Measurements from ENCODE around the gene NMRAL1. TPM values are rescaled to one million over a fixed set of nuclear protein-coding genes. Genes with fewer than 3 reads are reported as not detected.

The NMRAL1 gene
- total and polyA plus RNA-seq, 2 donors (not counting 1 experiment from before 2014, with no cell fraction given), result 48.6 to 68.8 TPM

- TF ChIP-seq EZH2 (IDR thresholded peaks at IDR 0.05; ENCODE audit: borderline replicate concordance, insufficient read depth, low read depth, low read length, poor library complexity, severe bottlenecking) (no peak), CTCF (IDR thresholded peaks at IDR 0.05) (no peak)
- H4K20me1 ChIP-seq (ENCODE audit: control insufficient read depth, insufficient read depth, low read length, poor library complexity, severe bottlenecking), result peaks cover 11% of the 10 kb centered on the region
- no peaks in the 10 kb centered on the region for H3K9me3 ChIP-seq (ENCODE audit: control extremely low read depth in 1 of 3, control insufficient read depth in 2 of 3, insufficient read depth in 1 of 3, low read length in 2 of 3)
- WGBS (ENCODE audit: insufficient coverage), result 96% methylated on average over 16 of the region's 19 CpGs
- H3K27me3 ChIP-seq (replicated peaks in 1 of 4; ENCODE audit: control extremely low read depth in 1 of 4, control insufficient read depth in 3 of 4, insufficient read depth in 4 of 4, low read length in 3 of 4), result no peaks in the 10 kb centered on the region
- peak overlapping the region; percentile 56 for H3K27ac Mint-ChIP-seq
- POLR2A ChIA-PET, result no interaction called here
- no peak overlapping the region for H3K27ac ChIP-seq (ENCODE audit: low read length in 2 of 2)
- no peak overlapping the region for H3K4me3 Mint-ChIP-seq
- no peak overlapping the region for H3K4me3 ChIP-seq (ENCODE audit: control extremely low read depth in 1 of 5, extremely low read depth in 1 of 5, insufficient read depth in 1 of 5, low read depth in 2 of 5, low read length in 4 of 5)
- peaks cover 42% of the 10 kb centered on the region for H3K79me2 ChIP-seq (ENCODE audit: control insufficient read depth, insufficient read depth, low read length)
- ATAC-seq (ENCODE audit: low read depth) (no peak), DNase-seq (no peak)
- CTCF ChIA-PET, result interaction anchor here (0.8 to 2.5 kb wide), 2 partner anchors 35 to 211 kb away, joined by 3 to 7 read pairs; no protein-coding TSS in a partner anchor
- H3K4me1 Mint-ChIP-seq, result peaks cover 31% of the 10 kb centered on the region
- H3K36me3 ChIP-seq (replicated peaks in 1 of 2; ENCODE audit: control extremely low read depth in 1 of 2, control insufficient read depth in 1 of 2, extremely low read depth in 1 of 2, insufficient read depth in 2 of 2, low read length in 1 of 2), result peaks cover 0 to 48% of the 10 kb centered on the region in 2 experiments
- no peak overlapping the region for H2AFZ ChIP-seq (ENCODE audit: insufficient read depth, low read depth, low read length, poor library complexity, severe bottlenecking)
- H3K4me2 ChIP-seq (replicated peaks; ENCODE audit: low read depth, low read length, poor library complexity, severe bottlenecking), result no peak overlapping the region
- H3K27me3 Mint-ChIP-seq, result no peaks in the 10 kb centered on the region
- intact Hi-C loops (cut with micrococcal nuclease), result no loop called here
- no peak overlapping the region for H3K9ac ChIP-seq (ENCODE audit: low read length)
- peaks cover 27 to 39% of the 10 kb centered on the region in 2 donors for H3K4me1 ChIP-seq (ENCODE audit: control insufficient read depth in 2 of 2, insufficient read depth in 2 of 2, low read length in 2 of 2)
- H3K9me3 Mint-ChIP-seq (ENCODE audit: insufficient read depth), result no peaks in the 10 kb centered on the region
These were observed 38.8 kb upstream of the NMRAL1 start for GRCh38 chr16:4513086-4513860.

GRCh38 chr16:4512473-4512872 lies 38.0 kb upstream of the NMRAL1 start:
- peak overlapping the region; percentile 29 for H3K27ac Mint-ChIP-seq
- DNase-seq, result no peak
- H3K36me3 ChIP-seq (replicated peaks in 1 of 2; ENCODE audit: control extremely low read depth in 1 of 2, control insufficient read depth in 1 of 2, extremely low read depth in 1 of 2, insufficient read depth in 2 of 2, low read length in 1 of 2), result peaks cover 1 to 56% of the 10 kb centered on the region in 2 experiments
- H3K9ac ChIP-seq (ENCODE audit: low read length), result no peak overlapping the region
- H3K9me3 Mint-ChIP-seq (ENCODE audit: insufficient read depth), result no peaks in the 10 kb centered on the region
- peaks cover 31% of the 10 kb centered on the region for H3K4me1 Mint-ChIP-seq
- WGBS (ENCODE audit: insufficient coverage), result 90% methylated on average over 10 of the region's 10 CpGs
- H3K79me2 ChIP-seq (ENCODE audit: control insufficient read depth, insufficient read depth, low read length), result peaks cover 38% of the 10 kb centered on the region
- no peak for ATAC-seq (ENCODE audit: low read depth)
- peaks cover 11% of the 10 kb centered on the region for H4K20me1 ChIP-seq (ENCODE audit: control insufficient read depth, insufficient read depth, low read length, poor library complexity, severe bottlenecking)
- POLR2A ChIA-PET, result no interaction called here
- CTCF ChIA-PET, result interaction anchor here (1.5 kb wide), 1 partner anchor 36 kb away, joined by 4 read pairs; no protein-coding TSS in a partner anchor
- no peak overlapping the region for H3K4me3 ChIP-seq (ENCODE audit: control extremely low read depth in 1 of 5, extremely low read depth in 1 of 5, insufficient read depth in 1 of 5, low read depth in 2 of 5, low read length in 4 of 5)
- H3K4me3 Mint-ChIP-seq, result no peak overlapping the region
- H3K4me2 ChIP-seq (replicated peaks; ENCODE audit: low read depth, low read length, poor library complexity, severe bottlenecking), result no peak overlapping the region
- no peaks in the 10 kb centered on the region for H3K27me3 Mint-ChIP-seq
- no peaks in the 10 kb centered on the region for H3K9me3 ChIP-seq (ENCODE audit: control extremely low read depth in 1 of 3, control insufficient read depth in 2 of 3, insufficient read depth in 1 of 3, low read length in 2 of 3)
- H3K27me3 ChIP-seq (replicated peaks in 1 of 4; ENCODE audit: control extremely low read depth in 1 of 4, control insufficient read depth in 3 of 4, insufficient read depth in 4 of 4, low read length in 3 of 4), result no peaks in the 10 kb centered on the region
- peaks cover 27 to 35% of the 10 kb centered on the region in 2 donors for H3K4me1 ChIP-seq (ENCODE audit: control insufficient read depth in 2 of 2, insufficient read depth in 2 of 2, low read length in 2 of 2)
- H3K27ac ChIP-seq (ENCODE audit: low read length in 2 of 2), result no peak overlapping the region
- TF ChIP-seq CTCF (IDR thresholded peaks at IDR 0.05), result no peak
- no peak for TF ChIP-seq EZH2 (IDR thresholded peaks at IDR 0.05; ENCODE audit: borderline replicate concordance, insufficient read depth, low read depth, low read length, poor library complexity, severe bottlenecking)
- intact Hi-C loops (cut with micrococcal nuclease), result no loop called here
- H2AFZ ChIP-seq (ENCODE audit: insufficient read depth, low read depth, low read length, poor library complexity, severe bottlenecking), result no peak overlapping the region

Measured in B cell (primary cell).